Kidney glomerular epithelial cell (primary cell): ENCODE data around the gene NUMB.
"Not testable (repeated sequence)": the region's sequence is repeated elsewhere in the genome, so short reads cannot be mapped to it uniquely, and the experiment has no call there.

Source experiments
- DNase-seq: peaks from one replicate; lab custom pipeline; 2025; lab: John Stamatoyannopoulos, UW

The NUMB gene

DNA sequence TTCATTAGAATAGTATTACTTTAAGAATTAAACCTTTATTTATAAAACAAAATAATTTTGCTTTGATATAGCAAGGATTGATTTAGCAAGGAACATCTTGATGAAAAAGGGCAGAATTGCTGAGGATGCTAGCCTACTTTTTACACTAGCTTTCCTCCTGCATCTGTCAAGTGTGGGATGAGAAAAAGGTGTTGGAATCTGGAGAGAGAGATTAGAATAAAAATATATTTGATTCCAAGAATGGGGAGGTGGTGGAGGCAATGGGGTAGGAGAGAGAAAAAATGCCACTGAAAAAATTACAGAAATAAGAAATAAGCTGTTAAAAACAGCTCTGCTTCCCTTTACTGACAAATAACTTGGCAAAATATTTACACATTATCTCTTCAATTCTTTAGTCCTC, 98.9 kb downstream of the NUMB start:
- no peak for DNase-seq

- no peak for DNase-seq
Measured at GRCh38 chr14:73358187-73358586, 100.2 kb downstream of the NUMB start.

GRCh38 chr14:73349091-73349490, 109.3 kb downstream of the NUMB start:
- DNase-seq: not testable (repeated sequence)

DNA sequence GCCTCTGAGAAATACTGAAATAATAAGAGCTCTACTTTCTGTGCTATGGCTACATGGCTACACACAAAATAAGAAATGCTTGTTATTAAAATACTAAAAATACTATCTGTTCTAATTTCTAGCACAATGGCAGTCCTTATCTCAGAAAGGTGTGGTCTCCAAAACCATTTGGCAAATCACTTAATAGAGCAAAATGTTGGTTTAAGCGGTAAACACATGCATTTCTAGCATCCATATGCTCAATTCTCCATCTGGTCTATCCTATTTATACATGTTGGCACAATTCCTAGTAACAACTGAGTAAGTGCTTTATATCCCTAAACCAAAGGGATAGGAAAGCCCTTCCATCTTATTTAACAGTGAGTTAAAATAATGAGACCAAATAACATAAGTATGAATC, 114.0 kb downstream of the NUMB start:
- no peak for DNase-seq

DNA sequence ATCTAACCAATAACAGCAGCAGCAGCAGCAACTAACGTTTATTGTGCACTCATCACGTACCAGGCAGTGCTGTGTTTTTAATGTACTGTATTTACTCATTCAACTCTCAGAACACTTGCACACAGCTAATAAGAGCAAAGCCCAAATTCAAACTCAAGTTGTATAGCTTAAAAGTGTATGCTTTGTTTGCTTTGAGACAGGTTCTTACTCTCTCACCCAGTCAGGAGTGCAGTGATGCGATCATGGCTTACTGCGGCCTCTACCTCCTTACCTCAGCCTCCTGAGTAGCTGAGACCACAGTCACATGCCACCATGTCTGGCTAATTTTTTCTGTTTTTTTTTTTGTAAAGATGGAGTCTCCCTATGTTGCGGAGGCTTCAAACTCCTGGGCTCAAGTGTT, 115.7 kb downstream of the NUMB start:
- DNase-seq: no peak

DNA sequence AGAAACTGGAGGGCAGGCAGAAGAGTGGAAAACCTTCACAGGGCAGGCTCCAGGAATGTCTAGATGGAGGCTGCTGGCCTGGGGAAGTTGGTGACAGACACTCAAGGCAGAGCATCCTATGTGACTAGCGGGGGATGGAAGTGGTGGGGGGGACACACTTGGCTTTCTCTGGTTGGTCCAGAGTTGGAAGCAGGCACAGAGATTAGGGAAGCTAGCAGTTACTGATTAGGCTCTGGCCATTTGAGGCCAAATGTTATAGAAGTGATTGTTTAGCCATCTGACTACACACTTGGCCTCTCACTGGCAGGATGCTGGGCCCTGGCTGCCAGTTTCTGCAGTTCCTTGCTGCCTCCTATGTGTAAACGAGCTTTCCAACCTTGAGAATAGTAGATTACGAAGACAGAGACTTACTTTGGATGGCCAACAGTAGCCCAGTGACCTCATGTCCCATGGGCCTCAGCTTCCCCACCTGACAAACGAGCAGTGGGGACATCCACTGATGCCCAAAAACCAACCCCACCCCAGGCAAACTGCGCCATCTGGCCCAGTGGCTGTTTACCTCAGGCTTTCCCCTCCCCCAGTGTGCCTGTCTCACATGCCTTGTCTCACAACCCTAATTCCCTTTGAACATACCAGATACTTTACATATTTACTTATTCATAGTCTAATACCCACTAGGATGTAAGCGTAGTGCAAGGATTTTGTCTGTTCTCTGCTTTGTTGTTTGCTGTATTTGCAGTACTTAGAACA, 118.3 kb downstream of the NUMB start:
- DNase-seq: no peak

DNA sequence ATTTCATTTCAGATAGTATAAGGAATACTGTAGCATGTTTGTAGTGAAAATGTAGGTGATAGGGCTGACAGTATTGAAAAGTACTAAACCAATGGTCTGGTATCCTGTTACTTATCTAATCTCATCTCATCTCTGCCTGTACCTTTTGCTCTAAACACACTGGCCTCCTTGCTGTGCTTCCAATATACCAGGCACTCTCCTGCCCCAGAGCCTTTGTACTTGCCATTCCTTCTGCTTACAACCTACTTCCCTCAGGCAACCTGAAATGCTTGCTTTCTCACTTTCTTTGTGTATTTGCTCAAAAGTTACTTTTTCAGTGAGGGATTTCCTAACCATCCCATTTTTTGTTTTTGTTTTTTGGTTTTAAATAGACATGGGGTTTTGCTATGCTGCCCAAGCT, 119.1 kb downstream of the NUMB start:
- no peak for DNase-seq

DNA sequence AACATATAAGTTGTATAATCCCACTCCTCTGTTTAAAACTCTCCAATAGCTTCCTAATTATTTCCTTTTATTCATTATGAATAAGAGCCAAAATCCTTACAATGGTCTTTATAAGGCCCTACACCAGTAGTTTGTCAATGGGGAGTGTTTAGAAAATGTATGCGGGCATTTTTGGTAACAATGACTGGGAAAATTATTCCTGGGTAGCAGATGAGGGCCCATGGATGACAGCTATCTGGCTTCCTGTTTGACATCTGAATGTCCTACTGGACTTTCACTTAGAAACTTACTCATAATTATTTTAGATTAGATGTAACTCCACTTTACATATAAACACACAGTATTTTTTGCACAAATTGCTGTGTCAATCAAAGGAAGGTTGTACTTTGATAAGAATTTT, 119.8 kb downstream of the NUMB start:
- no peak for DNase-seq

DNA sequence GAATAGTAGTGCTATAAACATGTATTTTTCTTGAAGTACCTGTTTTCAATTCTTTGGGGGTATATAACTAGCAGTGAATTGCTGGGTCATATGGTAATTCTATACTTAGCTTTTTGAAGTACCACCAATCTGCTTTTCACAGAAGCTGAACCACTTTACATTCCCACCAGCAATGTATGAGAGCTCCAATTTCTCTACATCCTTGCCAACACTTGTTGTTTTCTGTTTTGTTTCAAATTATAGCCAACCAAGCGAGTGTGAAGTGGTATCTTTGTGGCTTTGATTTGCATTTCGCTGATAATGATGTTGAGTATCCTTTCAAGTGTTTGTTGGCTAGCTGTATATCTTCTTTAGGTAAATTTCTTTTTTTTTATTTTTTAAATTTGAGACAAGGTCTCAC, 125.3 kb downstream of the NUMB start:
- no peak for DNase-seq

- DNase-seq: no peak
Measured at GRCh38 chr14:73325630-73326299, 132.6 kb downstream of the NUMB start.

- no peak for DNase-seq
Measured at GRCh38 chr14:73325063-73325462, 133.3 kb downstream of the NUMB start.

DNA sequence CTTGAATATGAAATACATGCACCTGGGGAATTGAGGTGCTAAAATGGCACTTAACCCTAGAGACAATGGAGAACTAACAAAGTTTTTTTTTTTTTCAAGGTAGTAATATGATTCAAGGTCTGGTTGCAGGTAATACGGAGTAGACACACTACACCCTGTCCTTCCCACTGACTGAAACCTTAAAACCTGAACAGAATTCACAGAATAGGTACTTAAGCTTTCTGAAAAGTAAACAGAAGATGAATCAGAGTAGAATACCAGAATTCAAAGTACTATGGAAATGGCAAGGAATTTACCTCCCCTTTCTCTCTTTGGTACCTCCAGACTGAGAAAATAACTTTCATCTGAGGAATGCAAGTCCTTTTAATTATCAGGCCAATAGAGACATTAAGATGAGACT, 133.8 kb downstream of the NUMB start:
- DNase-seq: no peak

DNA sequence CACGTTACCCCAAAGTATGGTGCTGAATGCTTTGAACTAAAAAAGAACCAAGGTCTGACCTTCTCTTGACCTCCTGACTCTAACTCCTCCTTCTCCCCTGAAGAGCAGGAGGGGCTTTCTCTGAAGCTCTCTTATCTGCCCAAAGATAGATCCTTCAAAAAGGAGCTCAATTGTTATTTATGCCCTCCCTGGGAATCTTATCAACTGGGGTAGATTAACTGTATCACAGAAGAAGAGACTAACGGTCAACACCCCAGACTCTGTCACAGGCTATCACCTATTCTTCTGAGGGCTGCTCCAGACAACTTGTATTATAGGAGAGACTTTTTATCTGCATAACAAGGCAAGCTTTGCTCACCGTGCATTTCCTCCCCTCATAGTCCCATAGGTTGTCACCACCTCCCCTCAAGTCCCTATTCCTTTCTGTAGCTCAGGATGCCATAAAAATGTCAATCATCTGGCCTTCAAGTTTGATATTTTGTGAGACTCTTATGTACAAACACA, 134.4 kb downstream of the NUMB start:
- no peak for DNase-seq

- no peak for DNase-seq
Measured at GRCh38 chr14:73313151-73313550, 145.2 kb downstream of the NUMB start.

DNA sequence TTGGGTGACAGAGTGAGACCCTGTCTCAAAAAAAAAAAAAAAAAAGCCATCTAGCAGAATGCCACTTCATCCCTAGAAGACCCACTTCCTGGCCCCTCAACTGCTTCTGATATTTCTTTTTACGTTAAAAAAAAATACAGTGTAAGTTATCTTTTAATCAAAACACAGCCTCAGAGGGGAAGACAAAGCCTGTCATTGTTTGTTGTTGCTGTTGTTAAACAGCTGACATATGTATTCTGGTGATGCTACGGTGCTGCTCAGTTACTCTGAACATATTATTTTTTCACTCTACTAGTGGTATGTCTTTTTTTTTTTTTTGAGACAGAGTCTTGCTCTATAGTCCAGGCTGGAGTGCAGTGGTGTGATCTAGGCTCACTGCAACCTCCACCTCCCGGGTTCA, 145.7 kb downstream of the NUMB start:
- no peak for DNase-seq

DNA sequence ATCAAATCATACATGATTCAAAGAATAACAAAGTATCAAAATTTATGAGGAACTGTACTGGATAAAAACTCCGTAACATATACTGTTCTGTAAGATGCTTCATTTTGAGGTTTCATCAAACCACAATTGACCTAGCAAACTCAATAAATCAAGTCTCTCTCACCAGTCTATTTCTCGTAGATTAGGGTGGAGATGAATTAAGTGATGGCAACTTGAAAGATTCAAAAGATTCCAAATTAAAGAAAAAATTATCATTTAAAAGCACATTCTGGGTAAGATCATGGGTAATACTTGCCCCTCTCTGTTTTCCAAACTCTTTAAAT, 146.7 kb downstream of the NUMB start:
- DNase-seq: no peak

DNA sequence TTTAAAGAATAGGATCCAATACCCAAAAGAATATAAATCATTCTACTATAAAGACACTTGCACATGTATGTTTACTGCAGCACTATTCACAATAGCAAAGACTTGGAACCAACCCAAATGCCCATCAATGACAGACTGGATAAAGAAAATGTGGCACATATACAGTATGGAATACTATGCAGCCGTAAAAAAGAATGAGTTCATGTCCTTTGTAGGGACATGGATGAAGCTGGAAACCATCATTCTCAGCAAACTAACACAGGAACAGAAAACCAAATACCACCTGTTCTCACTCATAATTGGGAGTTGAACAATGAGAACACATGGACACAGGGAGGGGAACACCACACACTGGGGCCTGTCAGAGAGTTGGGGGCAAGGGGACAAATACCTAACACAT, 149.1 kb downstream of the NUMB start:
- not testable (repeated sequence) for DNase-seq

DNA sequence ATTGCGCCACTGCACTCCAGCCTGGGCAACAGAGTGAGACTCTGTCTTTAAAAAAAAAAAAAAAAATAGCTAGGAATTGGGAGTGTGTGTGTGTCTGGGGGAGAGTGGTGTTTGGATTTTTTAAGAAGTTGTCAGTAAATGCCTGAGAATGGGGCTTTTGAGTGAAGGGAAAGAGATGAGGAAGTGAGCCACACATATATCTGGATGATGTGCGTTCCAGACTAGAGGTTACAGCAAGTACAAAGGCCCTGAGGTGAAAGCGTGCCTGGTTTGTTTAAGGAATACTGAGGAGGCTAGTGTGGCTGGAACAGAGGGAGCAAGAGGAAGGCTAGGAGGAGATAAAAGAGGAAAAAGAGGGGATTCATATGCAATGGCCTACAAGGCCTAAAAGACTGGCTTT, 151.1 kb downstream of the NUMB start:
- DNase-seq: no peak

DNA sequence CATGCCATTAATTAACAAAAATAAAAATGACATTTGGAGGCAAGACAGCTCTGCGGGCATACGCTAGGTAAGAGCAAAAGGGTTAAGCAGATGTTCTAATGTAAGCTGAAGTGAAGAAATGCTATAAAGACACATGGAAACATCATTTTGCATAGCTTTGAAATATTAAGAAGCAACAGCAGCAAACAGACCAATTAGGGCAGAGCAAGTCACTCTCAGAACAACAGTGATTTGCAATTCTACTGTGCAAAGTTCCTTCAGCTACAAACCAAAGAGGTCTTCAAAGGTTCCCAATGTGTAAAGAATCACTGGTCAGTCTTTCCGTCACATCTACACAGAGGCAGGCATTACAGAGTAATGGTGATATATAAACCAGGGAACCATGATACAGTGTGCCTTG, 152.8 kb downstream of the NUMB start:
- no peak for DNase-seq

- peak; percentile 39 for DNase-seq
Measured at GRCh38 chr14:73295198-73295796, 163.0 kb downstream of the NUMB start.

DNA sequence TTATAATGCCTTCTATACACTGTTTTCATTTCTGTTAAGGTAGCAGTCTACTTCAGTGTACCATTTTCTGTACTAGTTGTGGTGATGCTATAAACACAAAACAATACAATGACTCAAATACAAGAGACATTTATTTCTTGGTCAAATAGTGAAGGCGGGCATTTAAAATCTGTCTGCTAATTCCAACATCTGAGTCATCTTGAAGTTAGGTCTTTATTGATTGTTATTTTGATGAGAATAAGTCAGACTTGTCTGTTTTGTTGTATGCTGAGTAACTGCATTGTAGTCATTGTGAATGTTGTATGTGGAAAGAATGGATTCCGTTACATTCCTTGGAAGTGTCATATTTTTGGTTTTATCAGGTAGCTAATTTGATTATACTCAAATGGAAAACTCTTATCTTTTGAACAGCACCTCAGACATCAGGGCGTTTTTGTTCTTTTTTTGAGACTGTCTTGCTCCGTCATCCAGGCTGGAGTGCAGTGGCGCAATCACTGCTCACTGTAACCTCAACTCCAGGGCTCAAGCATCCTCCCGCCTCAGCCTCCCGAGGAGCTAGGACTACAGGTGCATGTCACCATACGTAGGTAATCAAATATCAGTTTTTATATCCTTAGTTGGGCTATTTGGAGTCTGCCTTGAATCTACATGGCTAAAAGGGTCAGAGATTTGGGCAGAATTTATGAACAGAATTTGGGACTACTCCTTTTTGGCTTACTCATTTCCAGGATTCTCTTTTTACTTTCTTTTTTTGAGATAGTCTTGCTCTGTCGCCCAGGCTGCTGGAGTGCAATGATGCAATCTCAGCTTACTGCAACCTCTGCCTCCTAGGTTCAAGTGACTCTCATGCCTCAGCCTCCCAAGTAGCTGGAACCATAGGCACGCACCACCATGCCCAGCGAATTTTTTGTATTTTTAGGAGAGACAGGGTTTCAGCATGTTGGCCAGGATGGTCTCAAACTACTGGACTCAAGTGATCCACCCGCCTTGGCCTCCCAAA, 164.3 kb downstream of the NUMB start:
- no peak for DNase-seq

DNA sequence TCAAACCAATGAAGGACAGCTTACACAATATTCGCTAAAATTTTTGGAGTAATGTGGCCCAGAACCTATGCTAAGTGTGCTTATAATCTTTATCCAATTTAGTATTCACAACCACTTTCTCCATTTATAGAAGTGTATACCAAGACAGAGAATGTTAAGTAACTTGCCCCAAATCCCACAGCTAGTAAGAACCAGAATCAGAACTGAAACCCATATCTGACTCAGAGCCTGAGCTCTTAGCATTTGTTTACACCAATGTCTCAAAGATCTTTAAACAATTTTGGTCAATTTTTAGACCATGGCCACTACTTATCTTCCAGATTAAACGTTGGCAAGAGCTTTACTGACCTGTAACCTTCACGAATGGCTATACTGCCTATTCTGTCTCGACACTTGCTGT, 168.1 kb downstream of the NUMB start:
- DNase-seq: no peak
